Activated CD4-positive, alpha-beta memory T cell treated with anti-CD3 and anti-CD28 coated beads for 36 hours (primary cell): ENCODE measurements around the gene LRP8. TPM values are rescaled to one million over a fixed set of nuclear protein-coding genes. Genes with fewer than 3 reads are reported as not detected.
A peak's percentile ranks its signal among the peaks of the same experiment; 100 is the strongest.

Source experiments
- CTCF ChIA-PET: fragments of 350-600 bp; sonication (Branson Sonifier 250); formaldehyde crosslinking; loops from one replicate; lab custom pipeline; 2021; ENCODE audit warnings: antibody characterized with exemption, inconsistent platforms; lab: Charles Lee
- POLR2A ChIA-PET: fragments of 350-600 bp; sonication (Branson Sonifier 250); formaldehyde crosslinking; loops from one replicate; lab custom pipeline; 2021; ENCODE audit warnings: antibody characterized with exemption; lab: Charles Lee
- DNase-seq: peaks from one replicate; pipeline ENCODE4 v3.0.0-alpha.2; 2020
- H3K27ac Mint-ChIP-seq: one replicate; pipeline ENCODE4 v1.8.0; 2021; ENCODE audit warnings: mixed read lengths
- H3K27me3 Mint-ChIP-seq: one replicate; pipeline ENCODE4 v1.8.0; 2021; ENCODE audit warnings: mixed read lengths
- H3K36me3 Mint-ChIP-seq: one replicate; pipeline ENCODE4 v1.8.0; 2021; ENCODE audit warnings: mixed read lengths
- H3K4me1 Mint-ChIP-seq: one replicate; pipeline ENCODE4 v1.8.0; 2021; ENCODE audit warnings: low read depth, mixed read lengths
- H3K4me3 Mint-ChIP-seq: one replicate; pipeline ENCODE4 v1.8.0; 2021; ENCODE audit warnings: mild to moderate bottlenecking, mixed read lengths
- H3K9me3 Mint-ChIP-seq: one replicate; pipeline ENCODE4 v1.8.0; 2021; ENCODE audit warnings: mixed read lengths
- intact Hi-C: fragments of 100-400 bp; cut with micrococcal nuclease; formaldehyde crosslinking; loops from one replicate; pipeline ENCODE4 v1.15.1; 2023
- total RNA-seq, 2 experiments: library from RNA; stranded (reverse); gene quantifications; one replicate each; pipeline ENCODE4 v1.2.3, GENCODE V29; 2021

LRP8 gene
- total RNA-seq, 2 experiments from 2014 or later: 38.6 to 38.8 TPM

- DNase-seq: peak; percentile 84
- POLR2A ChIA-PET: interaction anchor here (0.7 to 1.7 kb wide), 3 partner anchors 9 to 32 kb away, joined by 3 to 5 read pairs (median 3); no protein-coding TSS in a partner anchor
- intact Hi-C loops: loop anchor here (1.0 to 5.0 kb wide), 4 partner anchors 32 to 98 kb away; partner anchors contain the start of gene MAGOH
Observed at GRCh38 chr1:53294567-53294966, 33.3 kb downstream of the LRP8 start.

GRCh38 chr1:53294061-53294460, 33.8 kb downstream of the LRP8 start:
- POLR2A ChIA-PET: interaction anchor here (0.7 to 1.7 kb wide), 3 partner anchors 9 to 33 kb away, joined by 3 to 5 read pairs (median 3); no protein-coding TSS in a partner anchor
- Mint-ChIP-seq H3K4me1 (peaks cover 42% of the 10 kb centered on the region), H3K27ac (peak overlapping the region; percentile 67), H3K4me3 (no peak overlapping the region), H3K27me3 (no peaks in the 10 kb centered on the region), H3K36me3 (peaks cover 7% of the 10 kb centered on the region), H3K9me3 (no peaks in the 10 kb centered on the region)
- no peak for DNase-seq
- intact Hi-C loops: loop anchor here (1.0 to 5.0 kb wide), 4 partner anchors 32 to 98 kb away; partner anchors contain the start of gene MAGOH
- CTCF ChIA-PET: interaction anchor here (0.9 to 2.5 kb wide), 4 partner anchors 13 to 99 kb away, joined by 3 to 16 read pairs (median 4); no protein-coding TSS in a partner anchor

More at GRCh38 chr1:53294567-53294966, 33.3 kb downstream of the LRP8 start:
- no peaks in the 10 kb centered on the region for H3K9me3 Mint-ChIP-seq
- no peaks in the 10 kb centered on the region for H3K27me3 Mint-ChIP-seq
- CTCF ChIA-PET: interaction anchor here (0.9 to 2.5 kb wide), 4 partner anchors 13 to 99 kb away, joined by 3 to 16 read pairs (median 4); no protein-coding TSS in a partner anchor
- H3K4me3 Mint-ChIP-seq: no peak overlapping the region
- H3K27ac Mint-ChIP-seq: peak overlapping the region; percentile 67
- H3K4me1 Mint-ChIP-seq: peaks cover 42% of the 10 kb centered on the region
- H3K36me3 Mint-ChIP-seq: peaks cover 7% of the 10 kb centered on the region

- CTCF ChIA-PET: no interaction called here
- Mint-ChIP-seq H3K27me3 (no peaks in the 10 kb centered on the region), H3K27ac (peak overlapping the region; percentile 33), H3K4me1 (peaks cover 42% of the 10 kb centered on the region), H3K9me3 (no peaks in the 10 kb centered on the region), H3K36me3 (peaks cover 14% of the 10 kb centered on the region), H3K4me3 (no peak overlapping the region)
- DNase-seq: no peak
- intact Hi-C loops: loop anchor here (5.0 kb wide), 1 partner anchor 99 kb away; no protein-coding TSS in a partner anchor
- POLR2A ChIA-PET: no interaction called here
Observed at GRCh38 chr1:53293123-53293522, 34.7 kb downstream of the LRP8 start.

- no peak overlapping the region for H3K4me3 Mint-ChIP-seq
- DNase-seq: no peak
- H3K4me1 Mint-ChIP-seq: peaks cover 42% of the 10 kb centered on the region
- peak overlapping the region; percentile 43 for H3K27ac Mint-ChIP-seq
- intact Hi-C loops: loop anchor here (5.0 kb wide), 1 partner anchor 100 kb away; no protein-coding TSS in a partner anchor
- H3K36me3 Mint-ChIP-seq: peaks cover 14% of the 10 kb centered on the region
- POLR2A ChIA-PET: interaction anchor here (2.1 kb wide), 1 partner anchor 34 kb away, joined by 8 read pairs; no protein-coding TSS in a partner anchor
- H3K9me3 Mint-ChIP-seq: no peaks in the 10 kb centered on the region
- H3K27me3 Mint-ChIP-seq: no peaks in the 10 kb centered on the region
- CTCF ChIA-PET: interaction anchor here (1.2 to 1.9 kb wide), 2 partner anchors 14 to 101 kb away, joined by 3 to 8 read pairs; no protein-coding TSS in a partner anchor
Observed at GRCh38 chr1:53292690-53293089, 35.2 kb downstream of the LRP8 start.

- POLR2A ChIA-PET: interaction anchor here (2.1 kb wide), 1 partner anchor 35 kb away, joined by 8 read pairs; no protein-coding TSS in a partner anchor
- DNase-seq: no peak
- Mint-ChIP-seq H3K4me1 (peaks cover 50% of the 10 kb centered on the region), H3K27ac (no peak overlapping the region), H3K9me3 (no peaks in the 10 kb centered on the region), H3K36me3 (peaks cover 18% of the 10 kb centered on the region), H3K27me3 (no peaks in the 10 kb centered on the region), H3K4me3 (no peak overlapping the region)
- intact Hi-C loops: loop anchor here (5.0 kb wide), 1 partner anchor 101 kb away; no protein-coding TSS in a partner anchor
- CTCF ChIA-PET: interaction anchor here (1.2 to 1.9 kb wide), 3 partner anchors 13 to 102 kb away, joined by 3 to 8 read pairs (median 6); no protein-coding TSS in a partner anchor
Observed at GRCh38 chr1:53291574-53291973, 36.3 kb downstream of the LRP8 start.

- intact Hi-C loops: no loop called here
- Mint-ChIP-seq H3K9me3 (no peaks in the 10 kb centered on the region), H3K4me3 (no peak overlapping the region), H3K27ac (no peak overlapping the region), H3K27me3 (no peaks in the 10 kb centered on the region), H3K36me3 (peaks cover 23% of the 10 kb centered on the region), H3K4me1 (peaks cover 27% of the 10 kb centered on the region)
- ChIA-PET CTCF (interaction anchor here (1.7 to 2.5 kb wide), 2 partner anchors 10 to 104 kb away, joined by 6 to 7 read pairs; no protein-coding TSS in a partner anchor), POLR2A (no interaction called here)
- DNase-seq: no peak
Observed at GRCh38 chr1:53288790-53289429, 39.0 kb downstream of the LRP8 start.

- no peak overlapping the region for H3K27ac Mint-ChIP-seq
- H3K9me3 Mint-ChIP-seq: no peaks in the 10 kb centered on the region
- H3K4me3 Mint-ChIP-seq: no peak overlapping the region
- ChIA-PET CTCF (interaction anchor here (1.7 to 2.5 kb wide), 2 partner anchors 10 to 105 kb away, joined by 6 to 7 read pairs; no protein-coding TSS in a partner anchor), POLR2A (no interaction called here)
- peaks cover 23% of the 10 kb centered on the region for H3K36me3 Mint-ChIP-seq
- intact Hi-C loops: no loop called here
- DNase-seq: no peak
- H3K4me1 Mint-ChIP-seq: peaks cover 21% of the 10 kb centered on the region
- no peaks in the 10 kb centered on the region for H3K27me3 Mint-ChIP-seq
Observed at GRCh38 chr1:53288002-53288789, 39.7 kb downstream of the LRP8 start.

GRCh38 chr1:53286955-53287354, 40.9 kb downstream of the LRP8 start:
- DNase-seq: no peak
- intact Hi-C loops: no loop called here
- CTCF ChIA-PET: interaction anchor here (0.8 to 2.5 kb wide), 2 partner anchors 9 to 106 kb away, joined by 3 to 6 read pairs; no protein-coding TSS in a partner anchor
- Mint-ChIP-seq H3K27ac (no peak overlapping the region), H3K36me3 (peaks cover 23% of the 10 kb centered on the region), H3K4me3 (no peak overlapping the region), H3K9me3 (no peaks in the 10 kb centered on the region), H3K4me1 (peaks cover 10% of the 10 kb centered on the region), H3K27me3 (no peaks in the 10 kb centered on the region)
- POLR2A ChIA-PET: interaction anchor here (1.1 kb wide), 1 partner anchor 8 kb away, joined by 3 read pairs; no protein-coding TSS in a partner anchor

GRCh38 chr1:53285969-53286760, 41.7 kb downstream of the LRP8 start:
- peaks cover 24% of the 10 kb centered on the region for H3K36me3 Mint-ChIP-seq
- H3K4me1 Mint-ChIP-seq: peaks cover 10% of the 10 kb centered on the region
- CTCF ChIA-PET: interaction anchor here (0.8 kb wide), 1 partner anchor 8 kb away, joined by 3 read pairs; no protein-coding TSS in a partner anchor
- POLR2A ChIA-PET: interaction anchor here (1.1 kb wide), 2 partner anchors 8 kb away, joined by 3 read pairs; no protein-coding TSS in a partner anchor
- DNase-seq: peak; percentile 26
- H3K27ac Mint-ChIP-seq: no peak overlapping the region
- no peaks in the 10 kb centered on the region for H3K27me3 Mint-ChIP-seq
- intact Hi-C loops: no loop called here
- H3K9me3 Mint-ChIP-seq: no peaks in the 10 kb centered on the region
- H3K4me3 Mint-ChIP-seq: no peak overlapping the region

- H3K4me3 Mint-ChIP-seq: no peak overlapping the region
- intact Hi-C loops: no loop called here
- no peak overlapping the region for H3K27ac Mint-ChIP-seq
- ChIA-PET CTCF (no interaction called here), POLR2A (interaction anchor here (1.1 kb wide), 1 partner anchor 9 kb away, joined by 3 read pairs; no protein-coding TSS in a partner anchor)
- H3K27me3 Mint-ChIP-seq: no peaks in the 10 kb centered on the region
- H3K4me1 Mint-ChIP-seq: peaks cover 10% of the 10 kb centered on the region
- peaks cover 22% of the 10 kb centered on the region for H3K36me3 Mint-ChIP-seq
- no peak for DNase-seq
- no peaks in the 10 kb centered on the region for H3K9me3 Mint-ChIP-seq
Observed at GRCh38 chr1:53285546-53285945, 42.3 kb downstream of the LRP8 start.
